ENCODE results near the gene KCNJ12.

- TF ChIP-seq CTCF (IDR thresholded peaks at IDR 0.05) (no peak), POLR2A (IDR thresholded peaks at IDR 0.05) (no peak), POLR2AphosphoS5 (IDR thresholded peaks at IDR 0.05) (no peak)
Observed at GRCh38 chr17:21400816-21401593, 24.8 kb downstream of the KCNJ12 start.

All from suprapubic skin (tissue), 4 donors.